Activated CD4-positive, alpha-beta T cell treated with anti-CD3 and anti-CD28 coated beads, Interleukin-2, amount 50 U/mL, for 48 hours (primary cell): ENCODE results near the gene NECTIN4.
A peak's percentile ranks its signal among the peaks of the same experiment; 100 is the strongest.
"Not testable (repeated sequence)": the region's sequence is repeated elsewhere in the genome, so short reads cannot be mapped to it uniquely, and the experiment has no call there.

Experiments
- DNase-seq, 2 experiments: peaks; one replicate each; pipeline ENCODE4 v3.0.0-alpha.2; 2020

The NECTIN4 gene

GRCh38 chr1:161089251-161089924, at the start of gene NECTIN4:
NECTIN4 (minus strand) TSS chr1:161089558; CDS start chr1:161089296, 262 bp downstream.
- DNase-seq, result no peak

- no peak for DNase-seq
Measured at GRCh38 chr1:161138431-161138830, 49.1 kb upstream of the NECTIN4 start.

- DNase-seq, result no peak
Measured at GRCh38 chr1:161137881-161138280, 48.5 kb upstream of the NECTIN4 start.

GRCh38 chr1:161133220-161133740, 43.9 kb upstream of the NECTIN4 start:
- no peak for DNase-seq

GRCh38 chr1:161132410-161133219, 43.3 kb upstream of the NECTIN4 start, which contains the start of gene DEDD:
DEDD (minus strand) TSS chr1:161132667; CDS start chr1:161124462, 8,205 bp downstream.
- peak; percentile 88 to 92 for DNase-seq

GRCh38 chr1:161131523-161132409, 42.4 kb upstream of the NECTIN4 start:
- DNase-seq, result peak in 1 of 2 experiments; percentile 28

- no peak for DNase-seq
Measured at GRCh38 chr1:161130266-161130665, 40.9 kb upstream of the NECTIN4 start.

GRCh38 chr1:161128591-161129420, 39.4 kb upstream of the NECTIN4 start:
- no peak for DNase-seq

GRCh38 chr1:161127649-161128048, 38.3 kb upstream of the NECTIN4 start:
- no peak for DNase-seq

- no peak for DNase-seq
Measured at GRCh38 chr1:161122967-161123366, 33.6 kb upstream of the NECTIN4 start.

- DNase-seq, result no peak
Measured at GRCh38 chr1:161121834-161122233, 32.5 kb upstream of the NECTIN4 start.

- no peak for DNase-seq
Measured at GRCh38 chr1:161121042-161121650, 31.8 kb upstream of the NECTIN4 start.

GRCh38 chr1:161119092-161119903, 29.9 kb upstream of the NECTIN4 start:
- peak; percentile 65 to 78 for DNase-seq

- peak; percentile 86 to 89 for DNase-seq
Measured at GRCh38 chr1:161117759-161118581, 28.6 kb upstream of the NECTIN4 start, which contains the start of the genes NIT1 and PFDN2. NIT1 (plus strand) TSS chr1:161118105; CDS start chr1:161118177, 72 bp downstream. PFDN2 (minus strand) TSS chr1:161118037; CDS start chr1:161118026, 11 bp downstream.

GRCh38 chr1:161115961-161116360, 26.6 kb upstream of the NECTIN4 start:
- DNase-seq, result not testable (repeated sequence)

GRCh38 chr1:161115132-161115711, 25.9 kb upstream of the NECTIN4 start:
- DNase-seq, result peak in 1 of 2 experiments; percentile 51

GRCh38 chr1:161114556-161114955, 25.2 kb upstream of the NECTIN4 start:
- DNase-seq, result no peak

GRCh38 chr1:161113915-161114314, 24.6 kb upstream of the NECTIN4 start:
- no peak for DNase-seq

GRCh38 chr1:161111527-161111926, 22.2 kb upstream of the NECTIN4 start:
- DNase-seq, result no peak
